Activated CD4-positive, alpha-beta T cell treated with anti-CD3 and anti-CD28 coated beads for 1 hour (primary cell): Measurements from ENCODE around the gene CACNA1C.

ENCODE experiments used
- DNase-seq: peaks from one replicate; pipeline ENCODE4 v3.0.0-alpha.2; 2020

The CACNA1C gene

DNA sequence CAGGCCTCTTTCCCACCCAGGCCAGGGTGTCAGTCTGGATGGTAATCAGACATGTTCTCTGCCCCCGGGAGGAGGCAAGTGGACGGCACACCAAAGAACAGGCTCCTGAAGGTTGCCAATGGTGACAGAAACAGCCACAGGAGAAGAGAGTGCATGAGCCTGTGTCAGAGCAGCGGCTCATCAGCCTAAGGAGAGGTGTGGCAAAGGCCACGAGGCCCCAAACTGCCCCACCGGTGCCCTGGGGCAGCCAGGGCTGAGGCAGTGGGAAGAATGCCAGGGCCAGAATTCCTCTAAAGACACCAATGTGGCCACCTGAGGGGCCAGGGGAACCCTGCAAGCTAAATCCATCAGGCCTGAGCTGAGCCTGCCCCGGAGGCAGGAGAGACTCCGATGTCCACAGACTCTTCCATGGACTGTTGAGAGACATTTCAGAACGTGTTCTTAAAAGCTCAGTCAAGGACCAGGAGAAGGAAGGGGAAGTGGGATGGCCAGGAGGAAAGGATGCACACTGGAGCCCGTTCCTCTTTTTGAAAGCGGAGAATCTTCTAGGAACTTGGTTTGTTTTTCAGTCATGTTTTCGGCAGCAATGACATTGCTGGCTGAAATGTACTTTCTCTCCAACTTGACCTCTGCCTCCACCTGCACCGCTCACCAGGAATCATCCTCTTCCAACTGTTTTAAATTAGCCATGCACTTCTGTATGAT, 565.7 kb downstream of the CACNA1C start:
- no peak for DNase-seq

DNA sequence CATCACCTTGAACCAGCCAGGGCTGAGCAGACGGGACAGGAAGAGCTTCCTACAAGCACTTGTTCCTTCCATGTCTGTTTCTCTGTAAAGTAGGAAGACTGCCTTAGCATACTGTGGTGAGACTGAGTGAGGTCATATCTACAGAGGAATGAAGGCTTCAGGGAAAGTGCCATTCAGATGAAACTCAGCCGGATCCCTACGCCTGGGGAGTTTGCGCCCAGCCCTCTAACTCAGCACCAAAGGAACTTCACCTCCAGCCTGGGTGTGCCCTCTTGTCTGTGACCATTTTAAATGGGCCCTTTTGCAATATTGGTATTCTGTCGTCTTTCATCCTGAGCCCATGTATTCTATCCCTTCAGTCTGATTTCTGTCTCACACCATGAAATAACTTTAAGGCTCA, 566.3 kb downstream of the CACNA1C start:
- DNase-seq, result no peak

DNA sequence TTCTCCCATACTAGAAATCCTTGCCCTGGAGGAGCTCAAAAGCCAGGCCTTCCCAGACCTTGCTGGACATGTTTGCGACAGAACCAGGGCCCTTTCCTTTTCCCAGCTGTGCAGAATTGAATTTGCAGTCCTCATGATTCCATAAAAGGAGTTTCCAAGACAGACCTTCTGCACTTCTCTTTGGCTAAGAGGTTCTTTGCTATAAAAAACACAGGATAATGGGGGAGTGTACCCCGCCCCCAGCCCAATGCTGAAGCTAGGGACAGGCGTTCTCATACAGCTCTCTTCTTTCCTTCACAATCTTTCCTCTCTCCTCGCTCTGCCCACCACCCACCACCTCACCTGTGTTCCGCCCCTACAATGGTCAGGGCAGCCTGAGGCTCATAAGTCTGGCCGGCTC, 569.7 kb downstream of the CACNA1C start:
- no peak for DNase-seq

DNA sequence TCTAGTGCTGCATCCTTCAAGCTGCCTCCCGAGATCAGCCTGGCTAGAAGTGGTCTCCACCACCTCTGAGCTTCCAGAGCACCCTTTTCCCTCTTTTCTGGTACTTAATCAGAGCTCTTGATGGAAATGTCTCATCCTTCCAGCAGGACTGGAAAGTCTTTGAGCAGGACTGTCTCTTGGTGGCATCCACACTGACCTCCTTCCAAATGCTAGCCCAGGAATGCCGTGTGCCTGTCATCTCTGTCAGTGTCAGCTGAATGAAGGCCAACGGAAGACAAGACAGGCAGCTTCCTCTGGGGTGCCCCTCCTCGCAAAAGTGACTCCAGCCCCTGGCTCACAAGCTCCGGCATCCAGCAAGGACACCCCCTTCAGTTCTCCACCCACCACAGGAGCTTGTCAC, 570.7 kb downstream of the CACNA1C start:
- DNase-seq, result no peak

DNA sequence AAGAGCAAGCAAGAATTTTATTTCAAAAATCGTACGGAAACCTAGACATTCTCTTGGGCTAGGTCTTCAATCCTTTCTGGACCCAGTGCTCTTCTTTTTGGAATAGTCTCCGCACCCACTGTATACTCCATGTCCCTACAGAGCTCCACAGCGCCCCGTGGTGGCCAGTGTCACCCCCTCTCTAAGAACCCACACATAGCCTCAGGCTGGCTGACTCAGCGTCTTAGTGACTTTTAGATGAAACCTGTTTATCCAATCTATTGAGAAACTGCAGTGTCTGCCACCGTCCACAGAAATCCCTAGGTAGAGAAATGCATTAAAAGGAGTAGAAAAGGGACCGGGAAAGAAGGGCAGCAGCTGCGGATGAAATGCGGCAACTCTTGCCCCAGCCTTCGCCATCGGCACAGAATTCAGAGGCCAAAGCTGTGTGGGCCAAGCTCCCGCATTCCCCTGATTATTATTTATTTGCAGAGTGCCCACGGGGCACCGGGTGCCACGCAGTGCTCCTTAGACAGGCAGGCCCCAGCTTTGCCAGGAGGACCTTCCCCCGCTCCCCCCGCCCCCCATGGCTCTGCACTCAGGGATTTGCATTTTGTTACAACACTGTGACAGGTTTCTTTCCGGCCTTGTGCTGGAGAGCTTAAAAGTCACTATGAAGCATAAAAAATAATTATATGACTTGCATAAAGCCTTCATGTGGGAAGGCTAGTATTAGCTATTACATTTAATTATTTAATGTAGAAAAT, 571.9 kb downstream of the CACNA1C start:
- DNase-seq, result no peak

DNA sequence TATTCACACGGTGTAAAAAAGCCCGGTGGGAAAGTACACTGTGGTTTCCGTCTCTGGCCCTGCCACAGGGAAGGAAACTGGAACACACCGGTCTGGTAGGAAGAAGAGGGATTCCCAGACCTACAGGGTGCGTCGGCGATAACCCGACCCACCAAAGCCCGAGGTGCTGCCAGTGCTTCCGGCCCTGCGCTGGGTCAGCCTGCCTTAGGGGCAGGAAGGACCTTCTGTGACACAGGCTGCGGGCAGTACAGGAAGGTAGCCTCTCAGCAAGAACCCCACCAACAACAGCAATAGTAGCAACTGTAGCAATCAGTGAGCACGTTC, 572.5 kb downstream of the CACNA1C start:
- no peak for DNase-seq

DNA sequence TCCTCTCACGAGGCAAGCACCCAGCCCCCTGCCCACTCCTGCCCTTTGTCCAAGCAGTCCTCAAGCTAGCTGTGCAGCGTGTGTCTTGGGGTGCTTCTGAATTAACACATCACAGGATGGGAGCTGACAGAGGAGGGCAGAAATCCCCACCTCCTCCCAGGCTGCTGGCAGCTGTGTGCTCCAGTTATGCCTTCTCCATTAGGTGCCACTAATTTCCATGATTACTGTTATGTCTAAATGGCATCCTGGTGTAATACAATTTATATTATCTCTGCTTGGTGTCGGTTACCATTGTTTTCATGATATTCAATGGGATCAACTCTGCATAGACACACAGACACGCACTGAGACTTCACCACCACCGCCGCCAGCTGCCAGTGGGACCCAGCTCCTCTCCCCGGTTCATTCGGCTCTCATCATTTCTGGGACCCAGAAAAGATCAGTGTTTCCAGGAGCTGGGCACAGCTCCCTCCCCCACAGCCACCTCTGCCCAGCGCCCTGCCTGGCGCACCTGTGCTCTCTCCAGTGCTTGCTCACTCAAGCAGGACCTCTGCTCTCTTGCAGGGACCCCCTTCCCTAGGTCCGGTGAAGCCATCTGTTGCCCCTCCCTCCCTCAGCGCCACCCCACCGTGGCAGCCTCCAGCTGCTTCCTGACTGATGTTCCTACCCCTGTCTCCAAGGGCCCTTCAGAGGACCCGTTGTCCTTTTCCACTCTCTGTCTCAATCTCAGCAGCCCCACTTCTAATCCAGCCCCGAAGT, 574.5 kb downstream of the CACNA1C start:
- DNase-seq, result no peak

DNA sequence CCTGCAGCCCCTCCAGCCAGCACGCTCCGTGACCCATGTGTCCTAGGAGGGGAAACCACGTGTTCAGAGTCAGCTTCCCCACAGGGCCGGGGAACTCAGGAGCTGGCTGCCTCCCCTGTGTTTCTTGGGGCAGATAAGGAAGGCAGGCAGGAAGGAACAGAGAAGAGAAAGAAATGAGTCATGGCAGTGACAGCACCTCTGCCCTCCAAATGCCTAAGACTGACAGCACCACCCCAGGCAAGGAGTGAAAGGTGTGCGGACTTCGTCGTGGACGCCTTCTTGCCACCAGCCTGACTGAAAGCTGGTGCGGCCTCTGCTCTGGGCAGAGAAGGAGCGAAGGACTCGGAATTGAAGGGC, 575.0 kb downstream of the CACNA1C start:
- no peak for DNase-seq

DNA sequence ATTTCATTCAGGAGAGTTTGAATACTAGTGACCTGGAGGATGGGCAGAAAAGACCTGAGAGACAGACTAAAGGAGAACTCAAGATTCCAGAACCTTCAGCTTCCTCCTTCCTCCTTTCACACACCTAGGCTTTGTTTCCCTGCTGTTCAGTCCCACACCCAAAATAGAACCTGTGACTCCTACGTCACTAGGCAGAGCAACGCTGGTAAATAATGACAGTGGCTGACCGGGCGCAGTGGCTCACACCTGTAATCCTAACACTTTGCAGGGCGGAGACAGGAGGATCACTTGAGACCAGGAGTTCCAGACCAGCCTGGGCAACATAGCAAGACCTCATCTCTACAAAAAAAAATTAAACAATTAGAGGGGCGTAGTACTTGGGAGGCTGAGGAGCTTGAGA, 575.6 kb downstream of the CACNA1C start:
- DNase-seq, result no peak

DNA sequence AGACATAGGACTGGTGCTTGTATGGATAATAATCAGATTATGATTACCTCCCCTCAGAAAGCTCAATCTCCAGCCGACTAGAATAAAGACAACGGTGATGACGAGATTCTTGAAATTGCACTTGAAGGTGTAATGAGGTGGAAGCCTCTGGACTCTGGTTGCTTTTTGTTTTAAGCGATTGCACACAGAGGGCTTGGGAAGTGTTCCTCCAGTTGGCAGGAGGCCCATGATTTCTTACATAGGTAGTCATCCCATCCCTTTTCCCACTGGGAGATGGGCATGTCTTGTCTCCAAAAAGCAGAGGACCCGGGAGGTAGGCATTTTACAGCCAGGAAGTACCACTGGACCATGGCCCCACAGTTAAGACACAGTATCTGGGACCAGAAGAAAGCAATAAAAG, 576.3 kb downstream of the CACNA1C start:
- no peak for DNase-seq

DNA sequence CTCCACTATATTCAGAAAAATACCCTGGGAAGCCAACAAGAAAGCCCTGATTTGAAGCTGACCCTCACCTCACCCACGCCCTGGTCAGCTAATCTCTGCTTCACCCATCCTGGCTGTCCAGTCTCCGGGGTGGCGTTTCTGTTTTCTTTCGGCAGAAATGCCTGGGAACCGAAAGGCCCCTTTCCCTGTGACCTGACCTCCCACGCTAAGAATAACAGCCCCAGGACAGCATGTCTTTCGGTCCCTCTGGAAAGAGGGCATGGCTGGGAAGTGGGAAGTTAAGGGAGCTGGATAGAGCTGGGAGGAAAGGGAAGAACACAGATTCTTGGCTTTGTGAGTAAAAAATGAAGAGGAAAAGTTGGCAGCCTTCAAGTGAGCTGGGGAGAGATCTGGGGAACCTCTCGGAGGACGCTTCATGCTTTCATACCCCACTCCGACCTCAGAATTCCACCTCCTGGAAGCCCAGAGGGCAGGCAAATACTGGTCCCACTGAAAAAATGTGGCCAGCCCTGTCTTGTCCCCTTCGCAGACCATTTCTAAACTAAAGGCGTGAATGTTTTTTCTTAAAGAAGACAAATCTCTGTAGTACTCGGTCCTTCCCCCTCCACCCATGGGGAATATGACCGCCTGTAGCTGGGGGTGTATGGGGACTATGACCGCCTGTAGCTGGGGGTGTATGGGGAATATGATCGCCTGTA, 579.0 kb downstream of the CACNA1C start:
- no peak for DNase-seq

DNA sequence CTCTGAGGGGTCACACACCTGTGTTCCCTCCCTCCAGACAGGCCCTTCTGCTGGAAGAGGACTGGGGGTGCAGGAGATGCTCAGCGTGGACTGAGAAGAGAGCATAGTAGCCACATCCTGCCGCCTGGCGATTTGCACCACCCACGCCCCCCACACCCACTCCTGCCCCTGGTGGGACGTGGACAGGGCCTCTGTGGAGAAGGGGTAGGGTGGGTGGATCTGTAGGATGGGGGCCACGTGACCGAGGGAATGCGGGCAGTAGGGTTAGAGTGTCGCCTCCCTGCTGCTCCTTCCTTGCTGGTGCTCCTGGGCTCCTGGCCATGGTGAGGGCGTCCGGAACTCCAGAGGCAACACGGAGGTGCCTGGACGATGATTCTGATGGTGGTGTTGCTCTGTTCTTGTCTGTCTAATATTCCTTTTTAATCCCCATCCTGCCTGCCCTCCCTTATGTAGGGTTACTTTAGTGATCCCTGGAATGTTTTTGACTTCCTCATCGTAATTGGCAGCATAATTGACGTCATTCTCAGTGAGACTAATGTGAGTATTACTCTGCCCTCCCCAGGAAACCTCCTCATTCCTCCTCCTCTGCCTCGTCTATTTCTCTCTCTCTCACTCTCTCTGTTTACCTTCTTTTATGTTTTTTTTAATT, 580.5 kb downstream of the CACNA1C start:
- DNase-seq, result no peak

DNA sequence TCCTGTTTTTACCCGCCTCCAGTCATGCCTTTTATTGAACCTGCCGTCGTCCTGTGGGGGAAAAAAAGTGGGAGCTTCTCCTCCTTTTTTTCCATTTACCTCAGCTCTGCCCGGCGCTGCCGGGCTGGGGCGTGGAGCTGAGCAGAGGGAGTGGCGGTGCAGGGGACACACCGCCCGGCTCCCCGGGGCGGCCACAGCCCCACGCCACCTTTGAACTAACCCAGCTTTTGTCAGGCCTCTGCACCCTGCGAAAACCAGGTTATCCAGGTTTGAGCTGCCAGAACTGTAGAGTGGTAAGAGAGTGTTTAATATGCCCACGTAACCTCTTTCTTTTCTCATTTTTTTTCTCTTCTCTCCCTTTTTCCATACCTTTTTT, 581.0 kb downstream of the CACNA1C start:
- no peak for DNase-seq

DNA sequence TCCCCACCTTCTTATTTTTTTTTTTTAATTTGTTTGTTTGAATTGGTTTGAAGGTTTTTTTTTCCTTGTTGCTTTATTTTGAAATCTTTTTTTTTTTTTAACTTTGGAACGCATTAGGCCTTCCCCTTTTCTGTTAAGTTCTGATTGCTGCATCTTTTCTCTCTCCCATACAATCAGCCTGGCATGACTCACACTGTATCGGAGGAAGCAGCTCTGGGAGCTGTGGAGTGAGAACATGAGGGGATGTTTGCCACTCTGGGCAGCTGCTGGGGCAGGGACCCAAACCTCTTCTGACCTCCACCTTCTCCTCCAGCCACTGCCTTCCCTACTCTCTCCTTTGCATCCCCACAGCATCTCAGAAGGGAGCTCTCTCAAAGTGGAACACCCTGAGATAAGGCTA, 581.7 kb downstream of the CACNA1C start:
- no peak for DNase-seq

DNA sequence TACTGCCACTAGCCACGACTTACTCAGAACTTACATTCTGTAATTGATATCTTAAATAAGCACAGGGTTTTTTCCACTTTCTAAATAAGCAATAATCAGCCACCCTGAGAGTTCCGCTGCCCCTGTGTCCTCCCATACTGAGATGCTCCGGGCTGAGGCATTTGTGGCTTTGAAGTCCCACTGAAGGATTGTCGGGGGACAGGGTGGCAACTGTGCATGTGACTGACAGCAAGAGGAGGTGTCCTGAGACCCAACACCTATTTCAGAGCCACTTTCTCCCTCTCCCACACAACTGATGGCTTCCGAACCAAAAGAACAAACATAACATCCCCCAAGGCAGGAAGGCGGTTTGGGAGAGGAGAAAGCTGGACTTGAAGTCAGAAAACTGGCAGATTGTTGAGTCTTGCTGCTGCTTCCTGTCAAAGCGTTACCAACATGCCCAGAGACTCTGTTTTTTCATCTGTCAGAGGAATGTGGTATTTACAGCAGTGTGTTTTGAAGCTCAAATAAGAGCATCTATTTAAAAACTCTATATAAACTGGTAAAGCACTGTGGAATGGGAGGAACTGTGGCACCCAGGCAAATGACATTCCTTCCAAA, 584.1 kb downstream of the CACNA1C start:
- no peak for DNase-seq

DNA sequence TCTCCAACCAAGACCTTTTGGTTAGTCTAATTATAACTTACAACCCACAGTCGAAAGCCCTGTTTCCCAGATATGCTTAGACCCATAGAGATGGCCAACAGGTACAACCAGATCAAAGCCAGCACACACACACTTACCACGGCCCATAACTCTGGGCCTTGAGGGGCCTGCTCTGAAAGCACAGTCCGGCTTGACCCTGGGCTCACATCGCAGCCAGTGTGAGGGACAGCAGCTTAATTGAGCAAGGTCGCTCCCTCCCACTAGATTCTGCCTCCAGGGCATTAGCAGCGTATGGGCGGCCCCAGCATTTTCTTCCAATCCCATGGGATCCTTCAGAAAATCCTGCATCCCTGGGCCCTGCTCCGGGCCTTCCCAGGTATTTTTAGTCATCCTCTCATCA, 584.6 kb downstream of the CACNA1C start:
- DNase-seq, result no peak

DNA sequence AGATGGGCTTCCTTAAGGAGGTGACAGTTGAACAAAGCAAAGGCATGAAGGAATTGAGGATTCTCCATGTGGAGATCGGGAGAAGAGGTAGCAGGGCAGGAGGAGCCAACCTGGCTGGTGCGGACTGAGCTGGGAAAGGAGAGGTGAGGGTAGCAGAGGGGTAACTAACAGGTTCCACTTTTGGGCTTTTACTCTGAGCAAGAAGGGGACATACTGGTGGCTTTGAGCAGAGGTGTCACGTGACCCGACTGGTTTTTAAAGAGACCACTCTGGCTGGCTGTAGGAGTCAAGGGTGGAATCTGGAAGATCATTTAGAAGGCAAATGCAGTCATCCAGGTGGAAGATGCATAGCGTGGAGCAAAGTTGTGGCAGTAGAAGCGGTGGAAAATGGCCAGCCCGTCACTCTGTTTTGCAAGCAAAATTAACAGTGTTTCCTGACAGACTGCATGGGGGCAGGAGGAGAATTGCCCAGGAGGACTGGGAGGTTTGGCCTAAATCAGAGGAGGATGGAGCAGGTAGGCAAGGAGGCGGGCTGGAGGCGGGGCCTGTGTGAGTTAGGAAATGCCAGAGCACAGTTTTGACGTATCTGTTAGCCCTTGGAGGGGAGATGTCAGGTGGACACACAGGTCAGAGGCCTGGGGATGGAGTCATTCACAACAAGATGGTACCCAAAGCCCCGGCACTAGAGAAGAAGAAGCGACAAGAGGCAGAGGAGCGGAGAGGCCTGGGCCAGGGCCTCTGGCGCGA, 585.7 kb downstream of the CACNA1C start:
- DNase-seq, result no peak

DNA sequence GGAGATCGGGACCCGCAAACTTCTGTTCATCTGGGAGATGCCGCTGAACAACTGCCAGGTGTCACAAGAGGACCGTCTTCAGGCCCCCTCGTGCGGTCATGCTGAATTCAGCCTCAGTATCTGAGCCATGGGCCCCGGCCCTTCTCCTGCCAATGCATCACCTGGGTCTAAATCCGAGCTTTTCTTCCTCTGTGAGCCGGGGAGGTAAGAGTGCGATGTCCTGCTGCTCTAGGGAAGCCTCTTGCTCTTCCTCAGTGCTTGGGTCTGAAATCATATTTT, 586.2 kb downstream of the CACNA1C start:
- DNase-seq, result no peak

DNA sequence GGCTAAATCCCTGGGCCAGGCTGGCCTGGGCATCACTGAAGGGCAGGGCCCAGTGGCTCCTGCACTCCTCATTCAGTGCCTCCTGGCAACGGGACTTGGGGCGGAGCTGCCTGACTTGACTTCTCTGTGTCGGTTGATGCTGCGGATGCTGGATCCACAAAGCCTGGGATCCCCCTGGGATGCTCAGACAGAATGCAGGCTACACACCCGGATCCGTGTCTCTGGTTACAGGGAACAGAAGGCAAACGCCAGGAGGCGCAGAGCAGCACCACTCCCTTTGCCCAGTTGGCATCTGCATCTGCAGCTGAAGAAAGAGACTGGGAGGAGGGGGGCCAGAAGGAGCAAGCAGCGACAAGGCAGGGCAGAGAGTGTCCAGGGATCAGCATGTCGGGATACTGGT, 587.5 kb downstream of the CACNA1C start:
- DNase-seq, result no peak

DNA sequence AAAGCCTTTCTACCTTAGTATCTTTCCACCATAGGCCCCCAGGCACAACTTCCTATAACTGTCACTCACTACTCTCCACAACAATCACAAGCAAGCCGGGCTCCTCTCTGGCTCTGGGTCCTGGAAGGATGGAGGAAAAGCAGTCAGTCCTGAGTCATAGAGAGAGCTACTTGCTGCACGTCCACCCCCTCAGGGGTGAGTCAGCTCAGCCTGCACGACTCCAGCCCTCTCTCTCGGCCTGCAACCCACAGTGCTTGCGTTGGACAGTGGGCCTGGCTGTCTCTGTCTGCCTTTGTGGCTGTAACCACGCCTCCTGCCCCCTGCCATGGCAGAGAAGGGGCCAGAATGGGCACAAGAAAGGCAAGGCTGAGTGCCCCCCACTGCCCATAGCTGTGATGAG, 587.9 kb downstream of the CACNA1C start:
- DNase-seq, result no peak

DNA sequence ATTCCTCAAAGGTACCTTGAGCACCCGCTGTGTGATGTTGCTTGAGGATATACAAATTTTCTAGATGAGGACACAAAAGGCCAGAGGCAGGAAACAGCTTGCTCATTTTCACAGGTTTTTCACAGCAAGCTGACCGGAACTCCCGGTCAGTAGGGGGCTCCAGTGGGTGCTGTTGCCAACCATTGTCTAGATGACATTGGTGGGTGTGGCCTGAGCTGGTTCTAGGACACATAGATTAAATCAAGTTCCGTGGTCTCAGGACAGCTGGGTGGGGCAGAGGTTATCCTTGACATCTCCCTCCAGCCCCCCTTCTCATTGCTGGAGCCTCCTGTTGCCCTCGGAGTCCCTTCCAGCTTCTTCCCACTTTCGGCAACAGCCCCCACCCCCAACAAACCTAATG, 588.4 kb downstream of the CACNA1C start:
- no peak for DNase-seq

DNA sequence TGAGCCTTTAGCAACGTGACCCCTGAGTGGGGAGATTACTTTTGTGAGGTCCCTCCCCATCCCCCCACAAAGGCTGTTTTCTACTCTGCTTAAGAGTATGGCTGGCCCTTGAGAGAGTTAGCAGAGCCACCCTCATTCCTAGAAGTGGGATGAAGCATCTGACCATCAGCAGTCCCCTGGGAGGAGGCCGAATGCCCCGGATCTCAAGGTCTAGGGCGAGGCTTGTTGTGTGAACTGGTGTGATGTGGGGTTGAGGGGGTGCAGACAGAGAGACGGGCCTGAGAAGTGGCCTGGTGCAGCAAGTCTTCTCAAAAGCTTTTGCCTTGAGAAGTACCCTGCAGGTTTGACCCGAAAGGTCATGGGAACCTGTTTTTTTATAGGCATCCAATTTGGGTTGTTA, 589.0 kb downstream of the CACNA1C start:
- no peak for DNase-seq
